Astrocyte of the spinal cord (primary cell): ENCODE measurements around the gene SLC25A25.
A peak's percentile ranks its signal among the peaks of the same experiment; 100 is the strongest.
"Not testable (repeated sequence)": the region's sequence is repeated elsewhere in the genome, so short reads cannot be mapped to it uniquely, and the experiment has no call there.

Source experiments
- DNase-seq: peaks from one replicate; pipeline ENCODE4 v3.0.0; 2011; ENCODE audit warnings: low read depth, low spot score
- H3K4me3 ChIP-seq: 2 replicates; pipeline ENCODE4 v1.5.1; 2011; ENCODE audit warnings: low read depth, mild to moderate bottlenecking, low read length, moderate library complexity
- CTCF ChIP-seq: IDR thresholded peaks from 2 replicates; pipeline ENCODE4 v1.5.1; 2012; ENCODE audit warnings: low read depth, mild to moderate bottlenecking, low read length, inconsistent platforms
- in situ Hi-C: cut with HindIII; loops from 2 replicates; pipeline ENCODE4 v1.10.0; 2017; ENCODE audit warnings: low sequenced_read_pairs

The SLC25A25 gene

GRCh38 chr9:128065907-128066712 lies 1.9 kb upstream of the SLC25A25 start:
- H3K4me3 ChIP-seq: peak overlapping the region; percentile 38
- DNase-seq: no peak
- in situ Hi-C loops: no loop called here
- TF ChIP-seq CTCF: no peak

GRCh38 chr9:128066713-128067644 lies 1.1 kb upstream of the SLC25A25 start, which contains the start of gene NAIF1:
TSS of gene NAIF1 (minus strand) at chr9:128067320. CDS start at chr9:128067101, 219 bp downstream.
- peak; percentile 100 for DNase-seq
- in situ Hi-C loops: no loop called here
- peak within 1 kb of the TSS; percentile 77 for H3K4me3 ChIP-seq
- TF ChIP-seq CTCF: no peak

GRCh38 chr9:128068386-128069205 lies 564 bp downstream of the SLC25A25 start:
- in situ Hi-C loops: no loop called here
- DNase-seq: no peak
- peak overlapping the region; percentile 77 for H3K4me3 ChIP-seq
- TF ChIP-seq CTCF: no peak

DNA sequence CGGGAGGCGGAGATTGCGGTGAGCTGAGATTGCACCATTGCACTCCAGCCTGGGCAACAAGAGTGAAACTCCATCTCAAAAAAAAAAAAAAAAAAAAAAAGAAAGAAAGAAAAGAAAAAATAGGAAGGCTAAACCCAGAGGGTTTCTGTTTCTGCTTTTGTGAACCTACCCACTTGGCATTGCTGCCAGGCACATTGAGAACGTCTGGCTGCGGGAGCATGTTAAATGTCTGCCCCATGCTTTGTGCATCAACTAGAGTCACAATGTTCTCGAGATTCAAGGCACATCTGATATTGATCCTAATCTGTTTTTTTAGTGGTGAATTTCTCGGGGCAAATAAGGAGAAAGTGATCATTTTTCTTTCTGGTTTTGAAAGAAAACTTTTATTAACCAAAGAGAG lies 2.8 kb downstream of the SLC25A25 start:
- no peak overlapping the region for H3K4me3 ChIP-seq
- in situ Hi-C loops: no loop called here
- TF ChIP-seq CTCF: no peak
- DNase-seq: no peak

- in situ Hi-C loops: not testable (repeated sequence)
These were observed 3.4 kb downstream of the SLC25A25 start for GRCh38 chr9:128071475-128071874.

GRCh38 chr9:128072144-128073021 lies 4.4 kb downstream of the SLC25A25 start:
- in situ Hi-C loops: no loop called here
- H3K4me3 ChIP-seq: no peak overlapping the region
- DNase-seq: peak; percentile 84
- TF ChIP-seq CTCF: no peak

More at GRCh38 chr9:128071475-128071874, 3.4 kb downstream of the SLC25A25 start:
- not testable (repeated sequence) for DNase-seq, H3K4me3 ChIP-seq
